ENCODE data around the gene LILRA6. TPM values are rescaled to one million over a fixed set of nuclear protein-coding genes. Genes with fewer than 3 reads are reported as not detected.
"Not testable (repeated sequence)": the region's sequence is repeated elsewhere in the genome, so short reads cannot be mapped to it uniquely, and the experiment has no call there.

LILRA6 gene
- total and polyA plus RNA-seq, 10 of the 15 experiments (the other 5 are each of a cell fraction or from before 2014, with no cell fraction given): 0.04 to 1.7 (median 0.09) TPM; not detected in 2

- no TSS peak for BruUV-seq (replicated peaks)
- no peak within 1 kb of the TSS for H3K9ac ChIP-seq (ENCODE audit: control insufficient read depth, insufficient read depth, low read length)
Measured at GRCh38 chr19:54281007-54281728, 38.6 kb upstream of the LILRA6 start, which contains the start of gene LILRB2. Gene LILRB2, minus strand, starts transcription at chr19:54281110. Its CDS starts 614 bp downstream, at chr19:54280496.

GRCh38 chr19:54280441-54280840 lies 37.9 kb upstream of the LILRA6 start:
- ChIA-PET CTCF (interaction anchor here (1.7 kb wide), 1 partner anchor 15 kb away, joined by 5 read pairs; no protein-coding TSS in a partner anchor), SMC1A (ENCODE audit: uncharacterized antibody, unreplicated experiment) (interaction anchor here (1.4 kb wide), 1 partner anchor 74 kb away, joined by 3 read pairs; no protein-coding TSS in a partner anchor)
- RAD21 ChIA-PET (ENCODE audit: unreplicated experiment); H3K9ac ChIP-seq (ENCODE audit: control insufficient read depth, insufficient read depth, low read length); H3K27ac ChIP-seq (ENCODE audit: control insufficient read depth, insufficient read depth); H4K20me1 ChIP-seq (ENCODE audit: control insufficient read depth, insufficient read depth); DNase-seq (ENCODE audit: low read depth, low spot score); H3K36me3 ChIP-seq (ENCODE audit: control insufficient read depth in 2 of 2, insufficient read depth in 2 of 2, low read length in 1 of 2); H3K79me2 ChIP-seq (ENCODE audit: control insufficient read depth, insufficient read depth, low read length); BruUV-seq (replicated peaks); H3K9me3 ChIP-seq (replicated peaks; ENCODE audit: control insufficient read depth, insufficient read depth, low read length); H3K4me2 ChIP-seq (ENCODE audit: control insufficient read depth, insufficient read depth); POLR2A ChIA-PET; FAIRE-seq; H3K4me3 ChIP-seq; H3K27me3 ChIP-seq (replicated peaks in 1 of 2; ENCODE audit: control insufficient read depth in 2 of 2, insufficient read depth in 2 of 2, low read length in 1 of 2); H2AFZ ChIP-seq (ENCODE audit: control insufficient read depth, low read depth, low read length); H3K4me1 ChIP-seq (ENCODE audit: control insufficient read depth, insufficient read depth, low read length); intact Hi-C loops (cut with micrococcal nuclease; ENCODE audit: unreplicated experiment); ATAC-seq: not testable (repeated sequence)
- WGBS (ENCODE audit: insufficient coverage, insufficient replicate concordance, low lambda C conversion rate, missing lambda C conversion rate): 19% methylated on average over 10 of the region's 10 CpGs
- in situ Hi-C loops (cut with MboI): loop anchor here (5.0 kb wide), 1 partner anchor 352 kb away; the partner anchor contains the start of gene LILRB1
- 0 out of 2 replicates have a peak, but pooled peaks have one; percentile 5 for TF ChIP-seq SPI1 (IDR thresholded peaks at IDR 0.05; ENCODE audit: borderline replicate concordance, insufficient read depth, low read depth, low read length)

More at GRCh38 chr19:54281007-54281728, 38.6 kb upstream of the LILRA6 start, which contains the start of gene LILRB2:
- TF ChIP-seq YY1 (IDR thresholded peaks at IDR 0.05; ENCODE audit: low read depth, low read length): no peak
- 0 out of 2 replicates have a peak, but pooled peaks have one; percentile 22 for TF ChIP-seq EED (IDR thresholded peaks at IDR 0.05; ENCODE audit: low read depth)
- no peak within 1 kb of the TSS for H3K4me2 ChIP-seq (ENCODE audit: control insufficient read depth, insufficient read depth)
- no peak for FAIRE-seq
- no peak for ATAC-seq
- intact Hi-C loops (cut with micrococcal nuclease; ENCODE audit: unreplicated experiment) (no loop called here), in situ Hi-C loops (cut with MboI) (loop anchor here (5.0 kb wide), 1 partner anchor 351 kb away; the partner anchor contains the start of gene LILRB1)
- CTCF ChIA-PET: interaction anchor here (1.7 kb wide), 1 partner anchor 15 kb away, joined by 5 read pairs; no protein-coding TSS in a partner anchor
- H3K9me3 ChIP-seq (replicated peaks; ENCODE audit: control insufficient read depth, insufficient read depth, low read length): no peaks in the 10 kb centered on the region
- H3K27ac ChIP-seq (ENCODE audit: control insufficient read depth, insufficient read depth): no peak within 1 kb of the TSS
- H3K79me2 ChIP-seq (ENCODE audit: control insufficient read depth, insufficient read depth, low read length): no peaks in the 10 kb centered on the region
- H3K4me3 ChIP-seq: no peak within 1 kb of the TSS
- no peak within 1 kb of the TSS for H2AFZ ChIP-seq (ENCODE audit: control insufficient read depth, low read depth, low read length)
- SMC1A ChIA-PET (ENCODE audit: uncharacterized antibody, unreplicated experiment): interaction anchor here (1.4 kb wide), 1 partner anchor 73 kb away, joined by 3 read pairs; no protein-coding TSS in a partner anchor
- peaks cover 0 to 1% of the 10 kb centered on the region in 2 experiments; a peak in 2 of 4 replicates for H3K27me3 ChIP-seq (replicated peaks in 1 of 2; ENCODE audit: control insufficient read depth in 2 of 2, insufficient read depth in 2 of 2, low read length in 1 of 2)
- POLR2A ChIA-PET: no interaction called here
- DNase-seq (ENCODE audit: low read depth, low spot score): no peak
- no peaks in the 10 kb centered on the region for H3K36me3 ChIP-seq (ENCODE audit: control insufficient read depth in 2 of 2, insufficient read depth in 2 of 2, low read length in 1 of 2)
- WGBS (ENCODE audit: insufficient coverage, insufficient replicate concordance, low lambda C conversion rate, missing lambda C conversion rate): 9% methylated on average over 11 of the region's 12 CpGs
- no peaks in the 10 kb centered on the region for H4K20me1 ChIP-seq (ENCODE audit: control insufficient read depth, insufficient read depth)
- RAD21 ChIA-PET (ENCODE audit: unreplicated experiment): no interaction called here
- H3K4me1 ChIP-seq (ENCODE audit: control insufficient read depth, insufficient read depth, low read length): no peaks in the 10 kb centered on the region

DNA sequence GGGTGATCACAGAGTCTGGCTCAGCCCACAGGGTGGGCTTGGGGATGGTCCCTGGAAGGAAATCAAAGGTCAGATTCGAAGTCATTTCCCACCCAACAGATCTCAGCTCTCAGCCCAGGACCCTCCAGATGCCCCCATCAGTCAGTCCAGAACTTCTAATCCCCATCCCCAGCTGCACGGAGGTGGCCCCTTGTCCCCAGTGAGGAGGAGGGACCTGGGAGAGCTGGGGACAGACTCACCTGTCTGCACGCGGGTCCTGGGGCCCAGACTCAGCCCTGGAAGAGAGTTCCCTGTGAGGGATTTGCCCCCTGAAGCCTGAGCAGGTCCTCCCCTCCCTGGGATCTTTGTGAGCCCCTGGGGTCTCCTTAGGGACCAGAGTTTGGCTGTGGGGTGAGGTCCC lies 37.4 kb upstream of the LILRA6 start:
- H3K27ac ChIP-seq (ENCODE audit: control insufficient read depth, insufficient read depth); H4K20me1 ChIP-seq (ENCODE audit: control insufficient read depth, insufficient read depth); H3K9ac ChIP-seq (ENCODE audit: control insufficient read depth, insufficient read depth, low read length); ATAC-seq; H3K4me1 ChIP-seq (ENCODE audit: control insufficient read depth, insufficient read depth, low read length); H3K79me2 ChIP-seq (ENCODE audit: control insufficient read depth, insufficient read depth, low read length); RAD21 ChIA-PET (ENCODE audit: unreplicated experiment); H3K9me3 ChIP-seq (replicated peaks; ENCODE audit: control insufficient read depth, insufficient read depth, low read length); H3K4me2 ChIP-seq (ENCODE audit: control insufficient read depth, insufficient read depth); H3K27me3 ChIP-seq (replicated peaks in 1 of 2; ENCODE audit: control insufficient read depth in 2 of 2, insufficient read depth in 2 of 2, low read length in 1 of 2); FAIRE-seq; POLR2A ChIA-PET; H3K4me3 ChIP-seq; H2AFZ ChIP-seq (ENCODE audit: control insufficient read depth, low read depth, low read length); BruUV-seq (replicated peaks); DNase-seq (ENCODE audit: low read depth, low spot score); H3K36me3 ChIP-seq (ENCODE audit: control insufficient read depth in 2 of 2, insufficient read depth in 2 of 2, low read length in 1 of 2); intact Hi-C loops (cut with micrococcal nuclease; ENCODE audit: unreplicated experiment): not testable (repeated sequence)
- ChIA-PET CTCF (interaction anchor here (1.7 kb wide), 1 partner anchor 14 kb away, joined by 5 read pairs; no protein-coding TSS in a partner anchor), SMC1A (ENCODE audit: uncharacterized antibody, unreplicated experiment) (interaction anchor here (1.4 kb wide), 1 partner anchor 75 kb away, joined by 3 read pairs; no protein-coding TSS in a partner anchor)
- in situ Hi-C loops (cut with MboI): loop anchor here (5.0 kb wide), 1 partner anchor 352 kb away; the partner anchor contains the start of gene LILRB1
- 0% methylated on average over 4 of the region's 4 CpGs for WGBS (ENCODE audit: insufficient coverage, insufficient replicate concordance, low lambda C conversion rate, missing lambda C conversion rate)
